Measurements from ENCODE around the gene SPINK2. TPM values are rescaled to one million over a fixed set of nuclear protein-coding genes. Genes with fewer than 3 reads are reported as not detected.

Gene SPINK2
- polyA plus RNA-seq, 1 donor (not counting 4 experiments of a cell fraction or from before 2014, with no cell fraction given): 0.10 TPM

- no peak overlapping the region for H3K9ac ChIP-seq (ENCODE audit: control insufficient read depth, extremely low read depth, insufficient read depth, low read length)
- no peaks in the 10 kb centered on the region for H3K4me1 ChIP-seq (ENCODE audit: control insufficient read depth, extremely low read depth, insufficient read depth, low read length)
- no peaks in the 10 kb centered on the region for H3K36me3 ChIP-seq (ENCODE audit: control insufficient read depth in 2 of 2, extremely low read depth in 1 of 2, insufficient read depth in 2 of 2, low read length in 2 of 2)
- H3K4me3 ChIP-seq (ENCODE audit: control insufficient read depth in 2 of 3, extremely low read depth in 1 of 3, insufficient read depth in 2 of 3, low read depth in 1 of 3, low read length in 3 of 3): no peak overlapping the region
- no peak overlapping the region for H3K4me2 ChIP-seq (ENCODE audit: control insufficient read depth, extremely low read depth, insufficient read depth, low read depth, low read length)
- H3K27ac ChIP-seq (ENCODE audit: control insufficient read depth, insufficient read depth, low read length): no peak overlapping the region
- TF ChIP-seq CTCF (optimal IDR thresholded peaks at IDR 0.05 in 1 of 3, IDR thresholded peaks at IDR 0.05 in 1 of 3, conservative IDR thresholded peaks at IDR 0.05 in 1 of 3; ENCODE audit: extremely low read depth in 1 of 3, insufficient read depth in 2 of 3, low read length in 3 of 3) (no peak), EZH2 (IDR thresholded peaks at IDR 0.05; ENCODE audit: low read length) (no peak)
- H3K9me3 ChIP-seq (ENCODE audit: control insufficient read depth, low read depth, low read length): no peaks in the 10 kb centered on the region
- dilution Hi-C loops (cut with MboI; ENCODE audit: extremely low pct_ligation_motif_present, low sequenced_read_pairs): no loop called here
- H3K79me2 ChIP-seq (ENCODE audit: control insufficient read depth, insufficient read depth, low read length): no peaks in the 10 kb centered on the region
- FAIRE-seq (no peak), DNase-seq (ENCODE audit: low read depth, low spot score) (no peak)
- peaks cover 3% of the 10 kb centered on the region for H3K27me3 ChIP-seq (ENCODE audit: control insufficient read depth, extremely low read depth, insufficient read depth, low read length)
- no peaks in the 10 kb centered on the region for H4K20me1 ChIP-seq (ENCODE audit: control insufficient read depth, extremely low read depth, insufficient read depth, low read length)
- no peaks in the 10 kb centered on the region for H3K9me1 ChIP-seq (ENCODE audit: control insufficient read depth, extremely low read depth, insufficient read depth, low read length)
- no peak overlapping the region for H2AFZ ChIP-seq (ENCODE audit: control insufficient read depth, low read length)
Measured at GRCh38 chr4:56857601-56858309, 36.3 kb upstream of the SPINK2 start.

GRCh38 chr4:56856656-56857055, 35.2 kb upstream of the SPINK2 start:
- DNase-seq (ENCODE audit: low read depth, low spot score): no peak
- no peaks in the 10 kb centered on the region for H3K4me1 ChIP-seq (ENCODE audit: control insufficient read depth, extremely low read depth, insufficient read depth, low read length)
- H4K20me1 ChIP-seq (ENCODE audit: control insufficient read depth, extremely low read depth, insufficient read depth, low read length): no peaks in the 10 kb centered on the region
- no peak overlapping the region for H3K4me3 ChIP-seq (ENCODE audit: control insufficient read depth in 2 of 3, extremely low read depth in 1 of 3, insufficient read depth in 2 of 3, low read depth in 1 of 3, low read length in 3 of 3)
- no peaks in the 10 kb centered on the region for H3K9me3 ChIP-seq (ENCODE audit: control insufficient read depth, low read depth, low read length)
- no peak overlapping the region for H3K27ac ChIP-seq (ENCODE audit: control insufficient read depth, insufficient read depth, low read length)
- H3K36me3 ChIP-seq (ENCODE audit: control insufficient read depth in 2 of 2, extremely low read depth in 1 of 2, insufficient read depth in 2 of 2, low read length in 2 of 2): no peaks in the 10 kb centered on the region
- no peak overlapping the region for H2AFZ ChIP-seq (ENCODE audit: control insufficient read depth, low read length)
- H3K79me2 ChIP-seq (ENCODE audit: control insufficient read depth, insufficient read depth, low read length): no peaks in the 10 kb centered on the region
- dilution Hi-C loops (cut with MboI; ENCODE audit: extremely low pct_ligation_motif_present, low sequenced_read_pairs): no loop called here
- peaks cover 3% of the 10 kb centered on the region for H3K27me3 ChIP-seq (ENCODE audit: control insufficient read depth, extremely low read depth, insufficient read depth, low read length)
- H3K9me1 ChIP-seq (ENCODE audit: control insufficient read depth, extremely low read depth, insufficient read depth, low read length): no peaks in the 10 kb centered on the region
- TF ChIP-seq EZH2 (IDR thresholded peaks at IDR 0.05; ENCODE audit: low read length) (no peak), CTCF (optimal IDR thresholded peaks at IDR 0.05 in 1 of 3, IDR thresholded peaks at IDR 0.05 in 1 of 3, conservative IDR thresholded peaks at IDR 0.05 in 1 of 3; ENCODE audit: extremely low read depth in 1 of 3, insufficient read depth in 2 of 3, low read length in 3 of 3) (no peak)
- H3K9ac ChIP-seq (ENCODE audit: control insufficient read depth, extremely low read depth, insufficient read depth, low read length): no peak overlapping the region
- peak; percentile 17 for FAIRE-seq
- no peak overlapping the region for H3K4me2 ChIP-seq (ENCODE audit: control insufficient read depth, extremely low read depth, insufficient read depth, low read depth, low read length)
